Measurements from ENCODE around the gene NME7.
"Not testable (repeated sequence)": the region's sequence is repeated elsewhere in the genome, so short reads cannot be mapped to it uniquely, and the experiment has no call there.

NME7 gene, protein sequence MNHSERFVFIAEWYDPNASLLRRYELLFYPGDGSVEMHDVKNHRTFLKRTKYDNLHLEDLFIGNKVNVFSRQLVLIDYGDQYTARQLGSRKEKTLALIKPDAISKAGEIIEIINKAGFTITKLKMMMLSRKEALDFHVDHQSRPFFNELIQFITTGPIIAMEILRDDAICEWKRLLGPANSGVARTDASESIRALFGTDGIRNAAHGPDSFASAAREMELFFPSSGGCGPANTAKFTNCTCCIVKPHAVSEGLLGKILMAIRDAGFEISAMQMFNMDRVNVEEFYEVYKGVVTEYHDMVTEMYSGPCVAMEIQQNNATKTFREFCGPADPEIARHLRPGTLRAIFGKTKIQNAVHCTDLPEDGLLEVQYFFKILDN

DNA sequence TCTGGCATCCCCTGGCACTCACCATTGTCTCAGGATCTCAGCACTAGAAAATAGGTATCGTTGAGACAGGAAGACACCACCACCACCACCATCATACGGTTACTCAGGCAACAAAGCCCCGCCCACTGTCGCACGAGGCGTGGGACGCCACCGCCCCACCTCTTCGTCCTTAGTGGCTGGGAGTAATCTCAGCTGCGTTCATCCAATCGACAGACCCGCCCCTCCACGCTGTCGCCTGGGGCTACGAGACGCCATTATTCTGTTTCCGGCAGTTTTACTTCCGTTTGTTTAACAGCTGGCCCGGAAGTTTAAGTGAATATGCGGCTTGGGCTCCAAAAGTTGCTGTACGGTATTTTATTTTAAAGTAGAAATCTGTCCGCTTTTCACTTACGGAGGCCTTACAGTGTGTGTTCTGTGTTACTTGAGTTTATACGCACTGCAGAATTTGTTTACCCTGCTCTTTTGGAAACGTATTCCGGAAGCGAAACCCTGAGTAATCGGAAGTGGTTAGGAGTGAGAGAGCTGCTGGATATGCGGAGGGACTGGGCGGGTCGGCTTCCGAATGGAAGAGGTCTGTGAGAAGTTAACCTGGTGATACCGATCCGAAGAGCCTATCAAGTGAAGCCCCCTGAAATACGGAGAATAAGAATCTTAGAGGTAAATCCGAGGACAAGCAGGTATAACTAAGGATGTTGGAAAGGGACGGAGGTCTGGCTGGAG lies at the start of gene NME7, which contains the start of gene BLZF1:
Gene NME7 (minus strand): TSS at position 112 of the 720 bp plus-strand sequence. CDS start 87 bp downstream, at position 25.
Gene BLZF1 (plus strand): TSS at position 510 of the 720 bp plus-strand sequence. CDS start 1,328 bp downstream, outside the sequence.
- DNase-seq, result peak; percentile 99

DNA sequence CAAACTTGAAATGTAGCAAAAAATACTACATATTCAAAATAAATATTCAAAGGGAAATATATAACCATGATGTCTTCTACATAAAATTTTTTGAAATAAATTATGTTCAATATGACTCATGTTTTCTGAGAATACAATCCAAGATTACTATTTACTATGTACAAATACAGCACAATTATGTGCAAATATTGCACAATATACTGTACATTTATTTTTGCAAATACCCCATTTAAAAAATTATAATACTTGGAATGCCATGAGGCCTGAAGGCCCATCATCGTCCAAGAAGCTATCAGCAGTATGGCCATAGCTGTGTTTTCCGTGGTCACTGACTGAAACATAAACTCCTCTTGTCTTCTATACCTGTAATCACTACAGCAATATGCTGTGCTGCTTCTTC lies 47.4 kb upstream of the NME7 start:
- DNase-seq, result no peak

DNA sequence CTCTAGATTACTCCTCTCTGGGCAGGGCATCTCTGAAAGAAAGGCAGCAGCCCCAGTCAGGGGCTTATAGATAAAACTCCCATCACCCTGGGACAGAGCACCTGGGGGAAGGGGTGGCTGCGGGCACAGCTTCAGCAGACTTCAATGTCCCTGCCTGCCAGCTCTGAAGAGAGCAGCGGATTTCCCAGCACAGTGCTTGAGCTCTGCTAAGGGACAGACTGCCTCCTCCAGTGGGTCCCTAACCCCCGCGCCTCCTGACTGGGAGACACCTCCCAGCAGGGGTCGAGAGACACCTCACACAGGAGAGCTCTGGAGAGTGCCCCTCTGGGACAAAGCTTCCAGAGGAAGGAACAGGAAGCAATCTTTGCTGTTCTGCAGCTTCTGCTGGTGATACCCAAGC lies 40.7 kb upstream of the NME7 start:
- DNase-seq, result not testable (repeated sequence)

DNA sequence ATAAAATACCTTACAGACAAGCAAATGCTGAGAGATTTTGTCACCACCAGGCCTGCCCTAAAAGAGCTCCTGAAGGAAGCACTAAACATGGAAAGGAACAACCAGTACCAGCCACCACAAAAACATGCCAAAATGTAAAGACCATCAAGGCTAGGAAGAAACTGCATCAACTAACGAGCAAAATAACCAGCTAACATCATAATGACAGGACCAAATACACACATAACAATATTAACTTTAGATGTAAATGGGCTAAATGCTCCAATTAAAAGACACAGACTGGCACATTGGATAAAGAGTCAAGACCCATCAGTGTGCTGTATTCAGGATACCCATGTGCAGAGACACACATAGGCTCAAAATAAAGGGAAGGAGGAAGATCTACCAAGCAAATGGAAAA lies 35.0 kb upstream of the NME7 start:
- DNase-seq, result not testable (repeated sequence)

DNA sequence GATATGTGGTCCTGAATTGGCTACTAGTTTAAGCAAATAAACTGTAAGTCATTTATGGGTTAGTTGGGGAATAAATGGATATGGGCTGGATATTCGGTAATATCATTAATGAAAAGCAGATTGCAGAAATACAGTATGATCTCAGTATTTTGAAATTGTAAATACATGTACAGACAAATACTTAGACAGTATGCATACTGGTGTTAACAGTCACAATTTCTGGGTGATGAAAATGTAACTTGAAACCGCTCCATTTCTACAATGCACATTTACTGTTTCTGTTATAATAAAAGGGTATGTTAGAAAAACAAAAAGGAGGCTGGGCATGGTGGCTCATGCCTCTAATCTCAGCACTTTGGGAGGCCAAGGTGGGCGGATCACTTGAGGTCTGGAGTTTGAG lies 28.4 kb upstream of the NME7 start:
- DNase-seq, result no peak

DNA sequence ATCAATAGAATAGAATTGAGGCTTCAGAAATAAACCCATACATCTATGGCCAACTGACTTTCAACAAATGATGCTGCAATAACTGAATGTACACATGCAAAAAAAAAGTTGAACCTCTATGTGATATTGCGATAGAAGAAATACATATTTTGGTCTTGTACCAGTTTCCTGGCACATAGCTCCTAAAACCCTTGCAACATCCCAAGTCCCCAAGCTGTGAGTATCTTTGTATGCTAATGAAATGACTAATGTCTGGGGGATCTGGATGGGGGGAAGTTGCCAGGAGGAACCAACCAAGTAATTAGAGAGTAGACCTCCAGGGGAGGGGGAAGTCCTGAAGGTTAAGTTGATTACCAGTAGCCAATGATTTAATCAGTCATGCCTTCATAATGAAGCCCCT lies 24.8 kb upstream of the NME7 start:
- DNase-seq, result no peak

DNA sequence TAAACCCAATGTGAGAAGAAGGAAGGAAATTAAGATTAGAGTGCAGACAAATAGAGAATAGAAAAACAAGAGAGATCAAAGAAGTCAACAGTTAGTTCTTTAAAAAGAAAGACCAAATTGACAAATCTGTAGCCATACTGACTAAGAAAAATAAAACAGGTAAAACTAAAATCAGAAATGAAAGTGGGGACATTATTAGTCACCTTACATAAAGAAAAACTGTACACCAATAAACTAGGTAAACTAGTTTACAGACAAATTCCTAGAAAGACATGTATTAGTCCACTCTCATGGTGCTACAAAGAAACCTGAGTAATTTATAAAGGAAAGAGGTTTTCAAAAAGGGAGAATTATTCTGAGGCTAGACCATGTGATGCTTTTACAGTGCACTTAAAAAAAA lies 22.7 kb upstream of the NME7 start:
- no peak for DNase-seq

DNA sequence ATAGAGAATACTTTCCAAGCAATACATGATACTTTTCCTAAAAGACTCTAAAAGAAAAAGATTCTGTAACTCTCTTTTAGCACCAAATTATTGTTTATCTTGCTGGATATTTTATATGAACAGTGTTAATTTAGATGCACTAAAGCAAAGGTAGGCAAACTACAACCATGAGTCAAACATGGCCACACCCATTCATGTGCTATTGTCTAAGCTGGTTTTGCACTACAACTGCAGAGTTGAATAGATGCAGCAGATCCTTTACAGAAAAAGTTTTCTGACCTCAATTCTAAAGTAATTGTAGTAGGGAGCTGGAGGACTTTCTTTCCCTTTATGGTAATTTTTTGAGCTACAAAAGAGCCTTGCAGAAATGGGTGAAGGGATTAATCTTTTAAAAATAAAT lies 19.8 kb upstream of the NME7 start:
- DNase-seq, result no peak

DNA sequence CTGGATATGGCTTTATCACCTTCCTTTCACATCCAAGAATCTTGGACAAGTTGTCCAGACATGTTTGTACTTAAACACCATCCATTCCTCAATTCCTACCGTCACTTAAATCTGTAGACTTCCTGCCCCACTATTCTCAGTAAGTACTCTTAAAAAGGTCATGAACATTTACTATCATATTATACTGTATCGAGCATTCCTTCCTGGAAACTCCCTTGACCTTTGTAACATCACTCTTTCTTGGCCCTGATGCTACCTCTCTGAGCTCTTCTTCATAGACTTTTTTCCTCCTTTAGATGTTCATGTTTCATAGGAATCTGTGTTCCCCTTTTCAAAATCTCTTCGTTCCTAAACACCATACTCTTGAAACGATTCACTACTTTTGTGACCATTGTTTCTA lies 15.9 kb upstream of the NME7 start:
- no peak for DNase-seq

DNA sequence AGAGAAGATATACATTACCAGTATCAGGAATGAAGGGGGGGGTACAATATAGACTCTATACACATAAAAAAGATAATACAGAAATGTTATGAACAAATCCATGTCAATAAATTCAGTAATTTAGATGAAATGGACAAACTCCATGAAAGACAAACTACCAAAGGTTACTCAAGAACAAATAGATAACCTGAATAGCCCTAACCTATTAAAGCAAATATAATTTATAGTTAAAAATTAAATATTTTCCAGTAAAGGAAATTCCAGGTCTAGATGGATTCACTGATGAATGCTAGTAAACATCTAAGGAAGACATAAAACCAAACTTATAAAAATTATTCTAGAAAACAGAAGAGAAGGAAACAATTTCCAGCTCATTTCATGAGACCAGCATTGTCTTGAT lies 13.6 kb upstream of the NME7 start:
- no peak for DNase-seq

DNA sequence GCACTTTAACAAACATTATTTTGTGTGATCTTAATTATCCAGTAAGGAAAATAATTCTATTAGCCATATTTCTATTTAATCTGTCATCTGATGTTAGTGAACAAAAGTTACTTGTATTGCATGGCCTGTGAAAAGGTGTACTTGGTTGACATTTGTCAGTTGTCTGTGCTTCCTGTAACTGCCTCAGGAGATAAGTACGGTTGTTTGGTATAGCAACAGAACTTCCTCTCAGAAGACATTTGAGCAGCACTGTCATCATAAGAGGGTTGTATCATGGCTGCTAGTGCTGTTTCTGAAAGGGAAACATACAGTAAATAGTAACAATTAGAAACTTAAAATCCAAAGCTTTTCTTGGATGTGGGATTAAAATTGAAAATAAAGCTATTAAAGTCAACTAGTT lies 3.8 kb upstream of the NME7 start:
- DNase-seq, result no peak

DNA sequence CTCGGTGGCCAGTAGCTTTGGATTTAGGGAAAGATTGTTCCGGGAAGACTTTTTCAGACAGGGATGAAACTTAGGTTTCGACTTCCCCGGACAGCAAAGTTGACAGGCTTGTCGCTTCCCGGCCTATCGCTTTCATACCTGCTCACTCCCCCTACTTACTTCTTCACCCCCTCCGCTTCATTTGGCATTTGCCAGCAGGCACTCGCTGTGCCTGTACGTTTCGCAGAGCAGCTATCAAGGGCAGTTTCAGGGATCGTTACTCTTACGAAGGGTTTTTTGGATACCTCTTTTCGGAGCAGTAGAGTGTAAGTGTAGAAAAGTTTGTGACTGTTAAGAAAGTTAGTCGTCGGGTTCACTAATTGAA lies 791 bp upstream of the NME7 start:
- no peak for DNase-seq

DNA sequence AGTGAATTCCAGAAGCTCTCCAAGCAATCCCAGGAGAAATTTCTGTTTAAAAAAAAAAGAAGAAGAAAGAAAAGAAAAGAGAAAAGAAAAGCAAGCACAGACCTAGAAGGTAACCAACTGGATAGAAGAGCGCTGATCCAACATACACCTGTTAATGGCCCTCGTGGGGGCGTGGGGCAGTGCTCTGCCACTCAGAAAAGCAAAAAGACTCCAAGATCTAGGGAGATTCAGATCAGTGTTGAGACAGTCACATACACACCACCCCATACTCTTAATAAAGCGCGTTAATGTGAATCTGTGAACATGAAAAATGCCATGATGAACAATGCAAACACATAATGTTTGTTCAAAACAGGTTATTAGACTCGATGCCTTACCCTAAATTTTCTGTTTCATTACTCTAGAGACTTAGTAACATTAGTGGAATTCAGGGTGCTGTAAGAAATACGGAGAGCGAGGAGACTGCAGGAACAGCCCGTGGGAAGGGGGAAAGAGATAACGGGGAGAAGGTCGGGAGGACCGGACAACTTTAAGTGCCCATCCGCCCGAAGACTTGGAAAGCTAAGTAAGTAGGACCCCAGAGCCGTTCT lies 406 bp downstream of the NME7 start:
- no peak for DNase-seq

DNA sequence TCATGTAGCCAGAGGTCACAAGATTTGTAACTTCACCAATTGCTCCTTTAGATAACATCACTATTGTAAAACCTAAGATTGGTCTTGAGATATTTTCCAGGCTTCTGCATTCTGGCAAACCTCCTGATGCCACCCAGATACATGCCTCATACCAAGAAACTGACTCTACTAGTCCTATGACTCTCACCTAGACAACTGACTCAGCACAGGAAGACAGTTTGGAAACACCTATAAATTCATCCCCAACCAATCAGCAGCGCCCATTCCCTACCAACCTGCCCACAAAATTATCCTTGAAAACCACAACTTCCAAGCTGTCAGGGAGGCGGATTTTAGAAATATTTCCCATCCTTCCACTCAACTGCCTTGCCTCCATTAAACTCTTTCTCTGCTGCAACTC lies 2.6 kb downstream of the NME7 start:
- no peak for DNase-seq

DNA sequence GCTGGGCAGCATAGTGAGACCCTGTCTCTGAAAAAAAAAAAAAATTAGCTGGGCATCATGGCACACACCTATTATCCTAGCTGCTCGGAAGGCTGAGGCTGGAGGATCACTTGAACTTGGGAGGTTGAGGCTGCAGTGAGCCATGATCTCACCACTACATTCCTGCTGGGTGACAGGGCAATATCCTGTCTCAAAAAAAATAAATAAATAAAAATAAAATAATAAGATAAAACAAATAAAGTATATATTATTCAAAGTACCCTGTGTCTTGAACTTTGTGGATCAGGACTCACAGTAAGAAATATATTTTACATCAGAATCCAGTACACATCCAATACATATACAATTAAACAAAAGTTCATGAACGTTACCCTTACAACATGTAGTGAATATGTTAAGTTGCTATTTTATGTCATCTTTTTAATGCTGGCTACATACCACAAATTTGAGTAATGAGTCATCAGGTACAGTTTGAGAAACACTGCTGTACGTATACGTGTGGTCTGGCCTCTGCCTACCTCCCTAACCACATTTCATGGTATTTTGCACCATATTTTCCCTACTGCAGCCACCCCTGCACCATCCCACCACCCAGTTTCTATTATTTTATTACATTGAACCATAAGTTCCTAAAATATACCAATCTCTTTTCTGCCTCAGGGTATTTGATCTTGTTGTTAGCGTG lies 4.4 kb downstream of the NME7 start:
- DNase-seq, result no peak

DNA sequence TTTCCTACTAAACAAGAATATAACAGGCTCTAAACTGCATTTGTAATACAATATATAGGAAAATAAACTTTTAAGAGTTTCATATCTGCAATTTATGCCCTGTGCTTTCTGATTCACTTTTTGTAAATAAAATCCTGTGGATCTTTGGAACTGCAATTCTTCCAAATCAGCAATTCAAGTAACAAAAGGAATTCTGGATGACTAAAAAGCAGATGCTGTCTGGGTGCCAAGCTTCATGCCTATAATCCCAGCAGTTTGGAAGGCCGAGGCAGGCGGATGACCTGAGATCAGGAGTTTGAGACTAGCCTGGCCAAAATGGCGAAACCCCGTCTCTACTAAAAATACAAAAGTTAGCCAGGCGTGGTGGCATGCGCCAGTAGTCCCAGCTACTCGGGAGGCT lies 6.3 kb downstream of the NME7 start:
- DNase-seq, result no peak

DNA sequence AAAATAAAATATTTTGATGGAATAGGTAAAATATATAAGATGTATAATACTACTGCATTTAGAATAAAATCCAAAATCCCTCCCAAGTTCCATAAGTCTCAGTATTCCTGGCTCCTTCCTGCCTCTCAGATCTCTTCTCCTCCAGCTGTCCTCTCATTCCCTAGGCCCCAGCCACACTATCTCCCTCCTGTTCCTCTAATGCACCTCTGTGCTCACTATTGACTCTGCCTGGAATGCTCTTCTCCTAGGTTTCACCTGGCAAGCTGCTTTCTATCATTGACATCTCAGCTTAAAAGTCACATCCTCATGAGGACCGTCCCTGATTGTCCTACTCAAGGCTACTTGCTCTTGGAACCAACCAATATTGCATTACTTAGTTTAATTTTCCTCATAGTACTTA lies 7.2 kb downstream of the NME7 start:
- DNase-seq, result no peak

DNA sequence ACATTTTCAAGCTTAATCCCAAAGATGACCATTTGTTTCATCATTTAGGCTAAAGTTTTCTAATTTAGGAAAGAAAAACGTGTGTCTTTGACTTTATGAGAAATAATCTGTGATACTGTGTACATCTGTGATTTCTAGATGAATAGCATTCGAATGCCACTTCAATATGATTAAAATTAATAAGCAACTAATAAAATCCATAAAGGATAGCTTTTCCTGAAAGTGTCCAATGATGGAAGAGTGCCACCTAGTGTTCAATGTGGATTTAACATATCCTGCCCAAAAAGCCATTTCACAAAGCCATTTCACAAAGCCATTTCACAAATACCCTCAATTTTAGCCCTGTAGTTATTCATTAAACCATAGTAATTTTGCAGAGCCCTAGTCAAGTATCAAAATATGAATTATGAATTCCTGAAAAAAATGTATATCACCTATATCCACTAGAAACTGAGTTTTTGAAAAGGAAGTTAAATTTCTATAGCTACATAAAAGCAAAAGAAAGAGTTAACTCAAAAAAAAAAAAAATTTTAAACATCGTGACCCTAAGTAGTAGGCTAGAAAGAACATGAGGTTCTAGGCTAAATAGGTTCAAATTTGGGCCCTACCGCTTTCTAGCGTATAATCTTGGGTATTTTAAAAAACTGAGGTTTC lies 19.1 kb downstream of the NME7 start:
- DNase-seq, result peak; percentile 72

DNA sequence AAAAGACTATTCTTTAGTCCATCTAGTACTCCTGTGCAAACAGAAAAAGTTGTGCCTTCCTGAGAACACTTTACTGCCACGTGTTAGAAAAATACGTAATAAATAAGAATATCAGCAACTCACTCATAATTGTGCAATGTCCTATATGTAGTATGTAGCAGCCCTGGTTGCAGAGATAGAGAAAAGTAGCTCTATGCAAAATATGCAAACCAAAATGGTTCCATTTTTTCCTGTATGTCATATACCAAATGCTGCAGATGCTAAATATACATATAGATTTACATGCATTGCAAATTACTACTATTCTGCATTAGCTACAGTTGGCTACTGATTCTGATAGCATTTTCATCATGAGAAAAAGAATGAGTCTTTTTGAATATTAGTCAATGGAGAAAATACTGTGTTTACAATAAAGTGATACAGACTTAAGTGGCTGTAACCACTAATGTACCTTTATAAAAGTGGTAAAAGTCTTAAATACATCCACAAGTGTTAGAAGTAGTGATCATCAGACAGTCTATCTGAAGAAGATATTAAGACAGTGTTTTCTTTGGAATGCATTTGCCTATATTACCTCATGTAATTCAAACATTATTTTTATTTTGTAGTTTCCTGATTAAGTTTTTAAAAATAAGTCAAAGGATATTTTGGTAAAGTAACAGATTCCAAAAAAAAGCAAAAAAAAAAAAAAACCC lies 19.8 kb downstream of the NME7 start:
- DNase-seq, result peak; percentile 97

DNA sequence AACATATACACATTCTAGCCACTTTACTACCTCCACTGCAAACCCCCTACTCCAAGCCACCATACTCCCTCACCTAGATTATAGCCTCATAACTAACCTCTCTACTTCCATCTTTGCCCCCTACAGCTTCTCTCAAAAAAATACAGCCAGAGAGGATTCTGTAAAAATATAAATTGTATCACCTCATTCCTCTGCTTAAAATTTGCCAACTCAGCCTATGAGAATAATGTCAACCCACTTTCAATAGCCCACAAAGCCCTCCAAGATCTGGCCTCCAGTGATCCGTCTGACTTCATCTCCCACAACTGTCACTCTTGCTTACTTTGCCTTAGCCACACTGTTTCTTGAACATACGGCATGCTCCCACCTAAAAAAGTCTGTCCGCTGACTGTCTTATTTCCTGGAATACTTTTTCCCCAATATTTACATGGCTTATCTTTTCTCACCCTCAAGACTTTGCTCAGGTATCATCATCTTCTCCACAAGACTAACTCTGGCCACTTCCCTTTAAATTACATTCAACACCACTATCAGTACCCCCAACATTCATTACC lies 21.5 kb downstream of the NME7 start:
- DNase-seq, result no peak

DNA sequence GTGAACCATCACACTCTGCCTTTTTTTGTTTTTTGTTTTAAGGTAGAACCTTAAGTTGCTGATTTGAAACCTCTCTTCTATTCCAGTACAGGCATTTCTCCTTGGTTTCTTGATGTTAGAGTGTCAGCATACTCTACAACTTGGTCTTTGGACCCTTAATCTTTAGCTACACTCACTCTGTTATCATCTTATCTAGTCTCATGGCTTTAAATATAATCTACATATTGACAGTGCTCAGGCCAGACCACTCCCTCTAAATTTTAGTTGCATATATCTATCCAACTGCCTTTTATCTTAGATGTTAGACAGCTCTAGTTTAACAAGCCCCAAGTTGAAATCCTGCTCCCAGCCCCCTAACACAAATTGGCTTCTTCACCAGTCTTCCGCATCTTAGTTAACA lies 22.1 kb downstream of the NME7 start:
- DNase-seq, result no peak

DNA sequence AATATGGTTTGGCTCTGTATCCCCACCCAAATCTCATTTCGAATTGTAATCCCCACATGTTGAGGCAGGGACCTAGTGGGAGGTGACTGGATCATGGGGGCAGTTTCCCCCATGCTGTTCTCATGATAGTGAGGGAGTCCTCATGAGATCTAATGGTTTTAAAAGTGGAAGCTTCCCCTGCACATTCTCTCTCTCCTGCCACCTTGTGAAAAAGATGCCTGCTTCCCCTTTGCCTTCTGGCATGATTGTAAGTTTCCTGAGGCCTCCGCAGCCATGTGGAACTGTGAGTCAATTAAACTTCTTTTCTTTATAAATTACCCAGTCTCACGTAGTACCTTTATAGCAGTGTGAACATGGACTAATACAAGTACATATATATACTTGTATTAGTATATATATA lies 25.5 kb downstream of the NME7 start:
- not testable (repeated sequence) for DNase-seq

Data from NCI-H526 treated with DMSO at 0.1 percent for 48 hours (cell line).